HepG2 (cell line): ENCODE data around the gene IFNA17. TPM values are rescaled to one million over a fixed set of nuclear protein-coding genes. Genes with fewer than 3 reads are reported as not detected.
"Not testable (repeated sequence)": the region's sequence is repeated elsewhere in the genome, so short reads cannot be mapped to it uniquely, and the experiment has no call there.

Experiments
- ATAC-seq: fragments of 200-7000 bp; cut with Tn5 transposase; 3 replicates; pipeline ENCODE4 v1.9.1; 2020; ENCODE audit warnings: mild to moderate bottlenecking, moderate library complexity
- BruUV-seq: library from RNA; stranded (reverse); fragments of 400-500 nt; replicated peaks from 2 replicates; lab custom pipeline; 2021; lab: Mats Ljungman, UMichigan
- CTCF ChIA-PET: fragments of 300-600 bp; formaldehyde crosslinking; extraction: SDS; loops from one replicate; lab custom pipeline; 2021; ENCODE audit warnings: low total read pairs, inconsistent platforms, low intra/inter-chr PET ratio; lab: Yijun Ruan, JAX
- POLR2A ChIA-PET: fragments of 350-600 bp; sonication (Branson Sonifier 250); formaldehyde crosslinking; loops from one replicate; lab custom pipeline; 2020; ENCODE audit warnings: antibody characterized with exemption, inconsistent platforms; lab: Yijun Ruan, JAX
- DNase-seq: peaks from one replicate; pipeline ENCODE4 v3.0.0-alpha.2; 2015; ENCODE audit warnings: low spot score
- FAIRE-seq: peaks from 3 replicates; lab custom pipeline; 2011; peaks lifted over from hg19 to GRCh38; lab: Jason Lieb, UNC
- H2AFZ ChIP-seq: one replicate; pipeline ENCODE4 v1.6.1; 2011; ENCODE audit warnings: low read length, inconsistent platforms
- H3K27ac ChIP-seq: fragments of 300-600 bp; 3 replicates; pipeline ENCODE4 v1.8.0; 2011; ENCODE audit warnings: mixed run types, mild to moderate bottlenecking, mixed read lengths, low read length, inconsistent platforms; ENCODE audit not compliant: insufficient read depth; ENCODE audit errors: extremely low read length
- H3K27me3 ChIP-seq, 2 experiments: fragments of 200-600 bp in 1 of 2; 2 replicates in 1 of 2; 3 replicates in 1 of 2; pipeline versions ENCODE4 v1.6.0 to v1.8.0; 2011; ENCODE audit warnings: low read length in 2 of 2, mild to moderate bottlenecking in 2 of 2, moderate library complexity in 2 of 2, inconsistent platforms in 1 of 2; ENCODE audit not compliant: insufficient read depth in 2 of 2, control insufficient read depth in 1 of 2
- H3K36me3 ChIP-seq, 2 experiments: fragments of 200-600 bp in 1 of 2; replicated peaks in 1 of 2; 2 replicates in 1 of 2; 3 replicates in 1 of 2; pipeline versions ENCODE4 v1.5.1 to v1.8.0; 2011; ENCODE audit warnings: low read length in 2 of 2, inconsistent platforms in 1 of 2; ENCODE audit not compliant: insufficient read depth in 2 of 2, control insufficient read depth in 1 of 2
- H3K4me1 ChIP-seq: 2 replicates; pipeline ENCODE4 v1.5.1; 2012; ENCODE audit warnings: low read length, inconsistent platforms; ENCODE audit not compliant: insufficient read depth
- H3K4me2 ChIP-seq: 2 replicates; pipeline ENCODE4 v1.6.0; 2011; ENCODE audit warnings: low read depth, low read length, inconsistent platforms
- H3K4me3 ChIP-seq, 3 experiments: fragments of 200-600 bp in 1 of 3; sonication (generic), shearing (Covaris generic) in 1 of 3; replicated peaks in 1 of 3; 2 replicates each; pipeline ENCODE4 v1.5.1; 2011 to 2016; ENCODE audit warnings: low read length in 3 of 3, inconsistent platforms in 2 of 3, low read depth in 2 of 3, mild to moderate bottlenecking in 2 of 3, control low read depth in 1 of 3, mixed read lengths in 1 of 3; ENCODE audit not compliant: insufficient read depth in 1 of 3
- H3K79me2 ChIP-seq: one replicate; pipeline ENCODE4 v1.6.1; 2011; ENCODE audit warnings: low read length, inconsistent platforms; ENCODE audit not compliant: insufficient read depth
- H3K9ac ChIP-seq: 2 replicates; pipeline ENCODE4 v1.6.0; 2011; ENCODE audit warnings: mild to moderate bottlenecking, low read depth, low read length, inconsistent platforms; ENCODE audit not compliant: insufficient read depth
- H3K9me3 ChIP-seq: 2 replicates; pipeline ENCODE4 v1.5.1; 2012; ENCODE audit warnings: mild to moderate bottlenecking, low read length
- H4K20me1 ChIP-seq: 2 replicates; pipeline ENCODE4 v1.6.0; 2011; ENCODE audit warnings: inconsistent platforms, mild to moderate bottlenecking, low read length, moderate library complexity; ENCODE audit not compliant: insufficient read depth
- ATF2 ChIP-seq: sonication (generic); formaldehyde crosslinking; IDR thresholded peaks from 2 replicates; pipeline ENCODE4 v1.4.0; 2020; ENCODE audit warnings: missing genetic modification reagents
- HOXA9 ChIP-seq: sonication (generic); formaldehyde crosslinking; IDR thresholded peaks from 2 replicates; pipeline ENCODE4 v1.8.1; 2022; ENCODE audit warnings: missing genetic modification reagents, mild to moderate bottlenecking, moderate library complexity, borderline replicate concordance
- SRSF4 ChIP-seq: fragments of 200-400 bp; formaldehyde crosslinking; IDR thresholded peaks from one replicate; pipeline ENCODE4 v1.6.1; 2018; ENCODE audit warnings: mild to moderate bottlenecking, low read depth, low read length, moderate library complexity; ENCODE audit not compliant: poor library complexity, severe bottlenecking
- TFDP2 ChIP-seq: sonication (generic); formaldehyde crosslinking; IDR thresholded peaks from 2 replicates; pipeline ENCODE4 v1.4.0; 2020; ENCODE audit warnings: missing genetic modification reagents
- ZBTB8A ChIP-seq: sonication (generic); formaldehyde crosslinking; IDR thresholded peaks from 2 replicates; pipeline ENCODE4 v1.4.0; 2020; ENCODE audit warnings: mild to moderate bottlenecking, low read depth, missing genetic modification reagents, borderline replicate concordance
- ZNF18 ChIP-seq: sonication (generic); formaldehyde crosslinking; IDR thresholded peaks from 2 replicates; pipeline ENCODE4 v1.8.0; 2022; ENCODE audit warnings: mild to moderate bottlenecking, missing genetic modification reagents; ENCODE audit not compliant: insufficient replicate concordance
- ZNF263 ChIP-seq: sonication (generic); formaldehyde crosslinking; IDR thresholded peaks from 2 replicates; pipeline ENCODE4 v1.4.0; 2020; ENCODE audit warnings: missing genetic modification reagents
- ZNF749 ChIP-seq: sonication (generic); formaldehyde crosslinking; IDR thresholded peaks from 2 replicates; pipeline ENCODE4 v1.8.0; 2022; ENCODE audit warnings: mild to moderate bottlenecking, missing genetic modification reagents, moderate library complexity, borderline replicate concordance
- ZNF780A ChIP-seq: sonication (generic); formaldehyde crosslinking; IDR thresholded peaks from 2 replicates; pipeline ENCODE4 v1.8.0; 2022; ENCODE audit warnings: mild to moderate bottlenecking, missing genetic modification reagents, moderate library complexity
- WGBS: methylation state at CpG from one replicate; pipeline ENCODE4 v1.1.6; 2017; ENCODE audit warnings: low lambda C conversion rate; 5-methylcytosine and 5-hydroxymethylcytosine counted together
- in situ Hi-C: cut with HindIII; loops from 2 replicates; pipeline ENCODE4 v1.10.0; 2017; ENCODE audit warnings: low pct_unique_long_range_greater_than_20kb; ENCODE audit not compliant: extremely low pct_ligation_motif_present
- intact Hi-C: fragments of 100-400 bp; cut with micrococcal nuclease; formaldehyde crosslinking; loops from one replicate; pipeline ENCODE4 v1.10.0; 2022; ENCODE audit not compliant: unreplicated experiment
- polyA plus RNA-seq, 8 experiments: library from polyadenylated mRNA; depleted of rRNA in 3 of 8; stranded (reverse) in 7 of 8; unstranded in 1 of 8; fragments of >200 nt; fragmentation: Illumina TruSeq in 4 of 8; extraction: Trizol in 4 of 8; gene quantifications; 2 replicates each; pipeline versions ENCODE4 v1.2.1 to v1.2.3, GENCODE V29; 2011 to 2016; ENCODE audit warnings: low read depth in 4 of 8, missing spikeins in 1 of 8, mixed read lengths in 1 of 8; ENCODE audit not compliant: insufficient read depth in 1 of 8
- total RNA-seq, 5 experiments: library from RNA; depleted of rRNA; stranded (reverse); fragments of >200 nt; fragmentation: Illumina TruSeq; extraction: Trizol; gene quantifications; 2 replicates each; pipeline ENCODE4 v1.2.3, GENCODE V29; 2016; ENCODE audit warnings: low read depth in 1 of 5
- TF ChIP-seq, protein P1 (sequence below): sonication (generic); formaldehyde crosslinking; IDR thresholded peaks from 2 replicates; pipeline ENCODE4 v1.9.0; 2021; ENCODE audit warnings: missing genetic modification reagents, borderline replicate concordance

IFNA17 gene
- total and polyA plus RNA-seq, 2 of the 13 experiments (the other 11 are each of a cell fraction or from before 2014, with no cell fraction given) = not detected

DNA sequence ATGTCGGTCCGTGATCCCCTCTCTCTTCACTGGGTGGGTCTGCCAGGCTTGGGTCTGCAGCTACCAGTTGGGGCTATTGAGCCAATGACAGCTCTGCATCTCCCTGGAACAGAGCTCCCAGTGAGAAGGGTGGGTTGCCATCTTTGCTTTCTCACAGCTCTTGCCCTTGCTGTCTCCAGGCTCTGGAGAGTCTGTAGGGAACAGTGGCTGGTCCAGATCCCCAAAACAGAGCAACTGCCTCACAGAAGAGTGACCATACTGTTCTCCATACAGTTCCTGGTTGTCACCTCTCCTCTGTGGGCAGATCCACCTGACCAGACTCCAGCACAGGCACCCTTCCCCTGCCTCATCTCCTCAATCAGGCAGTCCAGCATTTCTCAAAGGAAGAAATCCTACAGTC, 5.2 kb upstream of the IFNA17 start:
- ATAC-seq = no peak
- H4K20me1 ChIP-seq = no peaks in the 10 kb centered on the region
- no peak overlapping the region for H3K4me3 ChIP-seq
- no peaks in the 10 kb centered on the region for H3K36me3 ChIP-seq
- ChIA-PET CTCF (no interaction called here), POLR2A (no interaction called here)
- intact Hi-C loops (no loop called here), in situ Hi-C loops (no loop called here)
- no peaks in the 10 kb centered on the region for H3K79me2 ChIP-seq
- WGBS = 10% methylated on average over 2 of the region's 2 CpGs
- no peak overlapping the region for H3K27ac ChIP-seq
- no TSS peak for BruUV-seq
- DNase-seq = no peak
- TF ChIP-seq, protein P1, sequence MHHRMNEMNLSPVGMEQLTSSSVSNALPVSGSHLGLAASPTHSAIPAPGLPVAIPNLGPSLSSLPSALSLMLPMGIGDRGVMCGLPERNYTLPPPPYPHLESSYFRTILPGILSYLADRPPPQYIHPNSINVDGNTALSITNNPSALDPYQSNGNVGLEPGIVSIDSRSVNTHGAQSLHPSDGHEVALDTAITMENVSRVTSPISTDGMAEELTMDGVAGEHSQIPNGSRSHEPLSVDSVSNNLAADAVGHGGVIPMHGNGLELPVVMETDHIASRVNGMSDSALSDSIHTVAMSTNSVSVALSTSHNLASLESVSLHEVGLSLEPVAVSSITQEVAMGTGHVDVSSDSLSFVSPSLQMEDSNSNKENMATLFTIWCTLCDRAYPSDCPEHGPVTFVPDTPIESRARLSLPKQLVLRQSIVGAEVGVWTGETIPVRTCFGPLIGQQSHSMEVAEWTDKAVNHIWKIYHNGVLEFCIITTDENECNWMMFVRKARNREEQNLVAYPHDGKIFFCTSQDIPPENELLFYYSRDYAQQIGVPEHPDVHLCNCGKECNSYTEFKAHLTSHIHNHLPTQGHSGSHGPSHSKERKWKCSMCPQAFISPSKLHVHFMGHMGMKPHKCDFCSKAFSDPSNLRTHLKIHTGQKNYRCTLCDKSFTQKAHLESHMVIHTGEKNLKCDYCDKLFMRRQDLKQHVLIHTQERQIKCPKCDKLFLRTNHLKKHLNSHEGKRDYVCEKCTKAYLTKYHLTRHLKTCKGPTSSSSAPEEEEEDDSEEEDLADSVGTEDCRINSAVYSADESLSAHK (CRISPR knock-in tag) = no peak
- no peak for TF ChIP-seq ZBTB8A (CRISPR knock-in tag)
- no peak for TF ChIP-seq ZNF749
- TF ChIP-seq HOXA9 = no peak
- no peak for TF ChIP-seq TFDP2 (CRISPR knock-in tag)
- no peak for TF ChIP-seq ZNF18 (CRISPR knock-in tag)
- no peak for TF ChIP-seq ZNF263 (CRISPR knock-in tag)
- no peak for TF ChIP-seq ZNF780A
- no peak for TF ChIP-seq SRSF4
- no peak for TF ChIP-seq ATF2
- no peaks in the 10 kb centered on the region for H3K4me1 ChIP-seq
- no peak overlapping the region for H3K4me2 ChIP-seq
- no peak for FAIRE-seq
- no peak overlapping the region for H3K9ac ChIP-seq
- H3K9me3 ChIP-seq = no peaks in the 10 kb centered on the region
- H2AFZ ChIP-seq = no peak overlapping the region
- no peaks in the 10 kb centered on the region for H3K27me3 ChIP-seq

DNA sequence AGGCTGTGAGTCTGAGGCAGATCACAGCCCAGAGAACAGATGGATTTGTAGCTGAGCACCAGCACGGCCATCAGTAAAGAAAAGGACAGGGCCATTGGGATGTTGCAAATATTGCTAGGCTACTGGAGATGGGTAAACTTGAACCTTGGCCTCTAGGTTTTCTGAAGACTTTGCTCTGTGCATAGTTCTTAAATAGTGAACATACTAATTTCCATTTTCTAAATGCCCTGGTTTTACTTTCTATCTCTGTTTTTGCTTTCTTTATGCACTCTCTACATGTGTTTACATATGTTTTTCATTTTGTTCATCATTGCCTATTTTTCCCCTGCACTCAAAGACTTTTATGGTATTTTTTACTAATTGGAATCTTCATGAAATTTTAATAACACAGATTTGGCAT, 10.8 kb downstream of the IFNA17 start, which contains the start of gene IFNA16:
Gene IFNA16 (minus strand): TSS at position 101 of the 400 bp plus-strand sequence. CDS start 6 bp downstream, at position 95.
- DNase-seq, ATAC-seq, H3K27ac ChIP-seq, H3K36me3 ChIP-seq, H3K4me2 ChIP-seq, H3K27me3 ChIP-seq, CTCF ChIA-PET, POLR2A ChIA-PET, H2AFZ ChIP-seq, FAIRE-seq, BruUV-seq, in situ Hi-C loops, H3K79me2 ChIP-seq, H4K20me1 ChIP-seq, H3K4me1 ChIP-seq, H3K9ac ChIP-seq, H3K4me3 ChIP-seq, H3K9me3 ChIP-seq, intact Hi-C loops: not testable (repeated sequence)
- 0% methylated on average over 1 of the region's 1 CpG for WGBS
